T-cell (primary cell): Measurements from ENCODE around the gene CPA4. TPM values are rescaled to one million over a fixed set of nuclear protein-coding genes. Genes with fewer than 3 reads are reported as not detected.

ENCODE experiments used
- ATAC-seq, 4 experiments: fragments of 200-7000 bp in 3 of 4; fragments of 150-1000 bp in 1 of 4; cut with Tn5 transposase; replicated peaks in 1 of 4; 1 replicate in 3 of 4; 2 replicates in 1 of 4; pipeline ENCODE4 v1.10.0; 2021; ENCODE audit warnings: moderate library complexity in 3 of 4, mild to moderate bottlenecking in 2 of 4, moderate number of reproducible peaks in 1 of 4
- CTCF ChIA-PET, 2 donors: fragments of 300-600 bp; sonication (Branson Sonifier 250); formaldehyde crosslinking; loops; one replicate each; lab custom pipeline; 2022; ENCODE audit warnings: antibody characterized with exemption in 2 of 2; lab: Charles Lee
- POLR2A ChIA-PET, 2 donors: fragments of 300-600 bp; sonication (Branson Sonifier 250); formaldehyde crosslinking; loops; one replicate each; lab custom pipeline; 2022; ENCODE audit warnings: antibody characterized with exemption in 2 of 2; lab: Charles Lee
- DNase-seq, 35 experiments: peaks; one replicate each; pipeline versions ENCODE4 v3.0.0 to v3.0.0-alpha.2; 2013 to 2023
- H3K27ac ChIP-seq: one replicate; pipeline ENCODE4 v1.5.1; 2013; ENCODE audit warnings: low read length
- H3K27me3 ChIP-seq, 2 experiments: replicated peaks in 1 of 2; 1 replicate in 1 of 2; 2 replicates in 1 of 2; pipeline versions ENCODE4 v1.6.1 to v1.7.0; 2013; ENCODE audit warnings: low read length in 1 of 2, mixed read lengths in 1 of 2; ENCODE audit not compliant: control insufficient read depth in 2 of 2, insufficient read depth in 2 of 2; ENCODE audit errors: extremely low read depth in 1 of 2
- H3K36me3 ChIP-seq, 2 donors: 1 replicate in 1 of 2; 2 replicates in 1 of 2; pipeline versions ENCODE4 v1.6.1 to v1.7.0; 2013; ENCODE audit warnings: low read length in 1 of 2; ENCODE audit not compliant: control insufficient read depth in 2 of 2, insufficient read depth in 1 of 2; ENCODE audit errors: extremely low read depth in 1 of 2
- H3K4me1 ChIP-seq, 2 experiments: 1 replicate in 1 of 2; 2 replicates in 1 of 2; pipeline versions ENCODE4 v1.6.1 to v1.7.0; 2013; ENCODE audit warnings: low read length in 2 of 2, mixed read lengths in 1 of 2; ENCODE audit not compliant: insufficient read depth in 2 of 2, control insufficient read depth in 1 of 2; ENCODE audit errors: extremely low read depth in 1 of 2
- H3K4me3 ChIP-seq, 2 donors: 1 replicate in 1 of 2; 2 replicates in 1 of 2; pipeline versions ENCODE4 v1.5.1 to v1.7.0; 2013; ENCODE audit warnings: mild to moderate bottlenecking in 2 of 2, low read length in 1 of 2, moderate library complexity in 1 of 2; ENCODE audit not compliant: control insufficient read depth in 1 of 2; ENCODE audit errors: extremely low read depth in 1 of 2
- H3K9me3 ChIP-seq: 2 replicates; pipeline ENCODE4 v1.7.0; 2013
- H3K27ac Mint-ChIP-seq, 2 donors: one replicate each; pipeline ENCODE4 v1.8.0; 2020 to 2021; ENCODE audit warnings: mild to moderate bottlenecking in 2 of 2, mixed read lengths in 2 of 2
- H3K27me3 Mint-ChIP-seq, 2 donors: one replicate each; pipeline ENCODE4 v1.8.0; 2021 to 2022; ENCODE audit warnings: mixed read lengths in 2 of 2
- H3K36me3 Mint-ChIP-seq: one replicate; pipeline ENCODE4 v1.8.0; 2021; ENCODE audit warnings: mixed read lengths
- H3K4me1 Mint-ChIP-seq, 3 donors: one replicate each; pipeline ENCODE4 v1.8.0; 2020 to 2022; ENCODE audit warnings: mixed read lengths in 3 of 3, mild to moderate bottlenecking in 1 of 3
- H3K4me3 Mint-ChIP-seq, 3 donors: one replicate each; pipeline ENCODE4 v1.8.0; 2020 to 2022; ENCODE audit warnings: mild to moderate bottlenecking in 3 of 3, mixed read lengths in 3 of 3, moderate library complexity in 3 of 3
- H3K9me3 Mint-ChIP-seq, 3 donors: one replicate each; pipeline ENCODE4 v1.8.0; 2020 to 2022; ENCODE audit warnings: mixed read lengths in 3 of 3
- WGBS: methylation state at CpG from one replicate; pipeline ENCODE4 v1.1.5; 2013; ENCODE audit warnings: missing lambda C conversion rate; ENCODE audit not compliant: insufficient coverage; 5-methylcytosine and 5-hydroxymethylcytosine counted together
- total RNA-seq, 35 experiments: library from RNA in 6 of 35; stranded (reverse) in 6 of 35; fragments of 120-200 nt in 1 of 35; gene quantifications; one replicate each; pipeline versions ENCODE4 v1.2.1 to v1.2.4 and lab custom pipeline; 2013 to 2026

CPA4 gene
- total RNA-seq, 5 donors from 2014 or later (not counting 1 experiment from before 2014, with no cell fraction given), result 0.23 TPM; not detected in 4

GRCh38 chr7:130356121-130356875 is 63.3 kb downstream of the CPA4 start:
- Histone ChIP-seq H3K27ac (no peak overlapping the region), H3K4me3 (no peak overlapping the region), H3K4me1 (peaks cover 0 to 1% of the 10 kb centered on the region in 2 experiments), H3K9me3 (no peaks in the 10 kb centered on the region), H3K27me3 (peaks cover 0 to 12% of the 10 kb centered on the region in 2 experiments), H3K36me3 (peaks cover 0 to 4% of the 10 kb centered on the region in 2 donors)
- DNase-seq (no peak), ATAC-seq (no peak)
- CTCF ChIA-PET, result no interaction called here
- Mint-ChIP-seq H3K9me3 (peaks cover 11 to 15% (median 13%) of the 10 kb centered on the region in 3 donors), H3K4me3 (no peak overlapping the region), H3K4me1 (peaks cover 2 to 5% (median 2%) of the 10 kb centered on the region in 3 donors), H3K36me3 (no peaks in the 10 kb centered on the region), H3K27ac (no peak overlapping the region), H3K27me3 (no peaks in the 10 kb centered on the region)
- POLR2A ChIA-PET, result no interaction called here
- 89% methylated on average over 3 of the region's 9 CpGs for WGBS

GRCh38 chr7:130356876-130357611 is 64.1 kb downstream of the CPA4 start:
- no peak for ATAC-seq
- DNase-seq, result no peak
- H3K4me3 Mint-ChIP-seq, result no peak overlapping the region
- no peak overlapping the region for H3K27ac Mint-ChIP-seq
- H3K9me3 Mint-ChIP-seq, result peaks cover 11 to 15% (median 13%) of the 10 kb centered on the region in 3 donors
- H3K9me3 ChIP-seq, result no peaks in the 10 kb centered on the region
- no peaks in the 10 kb centered on the region for H3K36me3 Mint-ChIP-seq
- ChIA-PET CTCF (no interaction called here), POLR2A (no interaction called here)
- peaks cover 0 to 5% (median 0%) of the 10 kb centered on the region in 3 donors for H3K4me1 Mint-ChIP-seq
- peaks cover 0 to 8% of the 10 kb centered on the region in 2 experiments for H3K27me3 ChIP-seq
- H3K4me3 ChIP-seq, result no peak overlapping the region
- H3K36me3 ChIP-seq, result peaks cover 0 to 4% of the 10 kb centered on the region in 2 donors
- no peak overlapping the region for H3K27ac ChIP-seq
- no peaks in the 10 kb centered on the region for H3K4me1 ChIP-seq
- H3K27me3 Mint-ChIP-seq, result no peaks in the 10 kb centered on the region
- WGBS, result 40% methylated on average over 1 of the region's 16 CpGs

- peaks cover 0 to 5% (median 0%) of the 10 kb centered on the region in 3 donors for H3K4me1 Mint-ChIP-seq
- peaks cover 0 to 11% of the 10 kb centered on the region in 2 experiments for H3K27me3 ChIP-seq
- ATAC-seq (no peak), DNase-seq (no peak)
- peaks cover 11 to 15% (median 13%) of the 10 kb centered on the region in 3 donors for H3K9me3 Mint-ChIP-seq
- no peak overlapping the region for H3K4me3 Mint-ChIP-seq
- WGBS, result 92% methylated on average over 4 of the region's 4 CpGs
- H3K4me1 ChIP-seq, result no peaks in the 10 kb centered on the region
- H3K27ac Mint-ChIP-seq, result no peak overlapping the region
- no peaks in the 10 kb centered on the region for H3K9me3 ChIP-seq
- H3K4me3 ChIP-seq, result no peak overlapping the region
- ChIA-PET CTCF (no interaction called here), POLR2A (no interaction called here)
- H3K36me3 Mint-ChIP-seq, result no peaks in the 10 kb centered on the region
- peaks cover 0 to 4% of the 10 kb centered on the region in 2 donors for H3K36me3 ChIP-seq
- H3K27me3 Mint-ChIP-seq, result no peaks in the 10 kb centered on the region
- H3K27ac ChIP-seq, result no peak overlapping the region
These were observed 65.5 kb downstream of the CPA4 start for GRCh38 chr7:130358471-130358870.

- Mint-ChIP-seq H3K27me3 (no peaks in the 10 kb centered on the region), H3K4me1 (peaks cover 0 to 5% (median 0%) of the 10 kb centered on the region in 3 donors), H3K9me3 (peaks cover 11 to 15% (median 13%) of the 10 kb centered on the region in 3 donors), H3K36me3 (no peaks in the 10 kb centered on the region), H3K4me3 (no peak overlapping the region), H3K27ac (no peak overlapping the region)
- ATAC-seq, result no peak
- Histone ChIP-seq H3K4me1 (no peaks in the 10 kb centered on the region), H3K4me3 (no peak overlapping the region), H3K9me3 (no peaks in the 10 kb centered on the region), H3K36me3 (peaks cover 0 to 4% of the 10 kb centered on the region in 2 donors), H3K27me3 (peaks cover 0 to 12% of the 10 kb centered on the region in 2 experiments), H3K27ac (no peak overlapping the region)
- no peak for DNase-seq
- WGBS, result no CpG with 5 or more reads among the region's 5 CpGs
- POLR2A ChIA-PET, result no interaction called here
- CTCF ChIA-PET, result no interaction called here
These were observed 66.4 kb downstream of the CPA4 start for GRCh38 chr7:130359276-130359857.

- no peaks in the 10 kb centered on the region for H3K4me1 Mint-ChIP-seq
- peaks cover 0 to 4% of the 10 kb centered on the region in 2 donors for H3K36me3 ChIP-seq
- H3K4me3 ChIP-seq, result no peak overlapping the region
- H3K27ac ChIP-seq, result no peak overlapping the region
- H3K4me3 Mint-ChIP-seq, result no peak overlapping the region
- H3K27me3 ChIP-seq, result peaks cover 0 to 12% of the 10 kb centered on the region in 2 experiments
- H3K36me3 Mint-ChIP-seq, result no peaks in the 10 kb centered on the region
- WGBS, result no CpG with 5 or more reads among the region's 3 CpGs
- H3K27me3 Mint-ChIP-seq, result no peaks in the 10 kb centered on the region
- ChIA-PET CTCF (no interaction called here), POLR2A (no interaction called here)
- DNase-seq, result no peak
- no peak overlapping the region for H3K27ac Mint-ChIP-seq
- H3K9me3 ChIP-seq, result no peaks in the 10 kb centered on the region
- H3K9me3 Mint-ChIP-seq, result peaks cover 11 to 15% (median 13%) of the 10 kb centered on the region in 3 donors
- peaks cover 0 to 1% of the 10 kb centered on the region in 2 experiments for H3K4me1 ChIP-seq
- no peak for ATAC-seq
These were observed 67.6 kb downstream of the CPA4 start for GRCh38 chr7:130360518-130360917.

- no peak overlapping the region for H3K4me3 Mint-ChIP-seq
- H3K36me3 Mint-ChIP-seq, result no peaks in the 10 kb centered on the region
- DNase-seq, result no peak
These were observed 68.7 kb downstream of the CPA4 start for GRCh38 chr7:130361681-130362080.

More at GRCh38 chr7:130361681-130362080, 68.7 kb downstream of the CPA4 start:
- Histone ChIP-seq H3K27me3 (peaks cover 0 to 12% of the 10 kb centered on the region in 2 experiments), H3K27ac (no peak overlapping the region), H3K9me3 (no peaks in the 10 kb centered on the region), H3K36me3 (peaks cover 0 to 4% of the 10 kb centered on the region in 2 donors), H3K4me3 (no peak overlapping the region), H3K4me1 (peaks cover 10 to 13% of the 10 kb centered on the region in 2 experiments)
- ChIA-PET POLR2A (no interaction called here), CTCF (no interaction called here)
- Mint-ChIP-seq H3K27me3 (no peaks in the 10 kb centered on the region), H3K27ac (no peak overlapping the region), H3K4me1 (peaks cover 2 to 5% (median 2%) of the 10 kb centered on the region in 3 donors), H3K9me3 (peaks cover 11 to 15% (median 13%) of the 10 kb centered on the region in 3 donors)
- ATAC-seq, result no peak
- WGBS, result 92% methylated on average over 7 of the region's 7 CpGs
